Stimulated activated effector memory CD8-positive, alpha-beta T cell treated with anti-CD3 and anti-CD28 coated beads, Interleukin-12 subunit alpha, Interleukin-12 subunit beta, amount 100 ng/mL, for 72 hours (primary cell): ENCODE results near the gene CTDSPL.

ENCODE experiments used
- ATAC-seq: fragments of 150-1000 bp; cut with Tn5 transposase; 2 replicates; pipeline ENCODE4 v1.10.0; 2021
- DNase-seq, 2 donors: peaks; one replicate each; pipeline ENCODE4 v3.0.0; 2021 to 2022; ENCODE audit warnings: low spot score in 2 of 2
- H3K27ac Mint-ChIP-seq: one replicate; pipeline ENCODE4 v1.8.0; 2022; ENCODE audit warnings: mild to moderate bottlenecking, mixed read lengths
- H3K36me3 Mint-ChIP-seq: one replicate; pipeline ENCODE4 v1.8.0; 2022; ENCODE audit warnings: mild to moderate bottlenecking, mixed read lengths
- H3K4me1 Mint-ChIP-seq: one replicate; pipeline ENCODE4 v1.8.0; 2022; ENCODE audit warnings: mixed read lengths
- H3K4me3 Mint-ChIP-seq: one replicate; pipeline ENCODE4 v1.8.0; 2022; ENCODE audit warnings: mild to moderate bottlenecking, mixed read lengths
- H3K9me3 Mint-ChIP-seq: one replicate; pipeline ENCODE4 v1.8.0; 2022; ENCODE audit warnings: mixed read lengths

Gene CTDSPL

DNA sequence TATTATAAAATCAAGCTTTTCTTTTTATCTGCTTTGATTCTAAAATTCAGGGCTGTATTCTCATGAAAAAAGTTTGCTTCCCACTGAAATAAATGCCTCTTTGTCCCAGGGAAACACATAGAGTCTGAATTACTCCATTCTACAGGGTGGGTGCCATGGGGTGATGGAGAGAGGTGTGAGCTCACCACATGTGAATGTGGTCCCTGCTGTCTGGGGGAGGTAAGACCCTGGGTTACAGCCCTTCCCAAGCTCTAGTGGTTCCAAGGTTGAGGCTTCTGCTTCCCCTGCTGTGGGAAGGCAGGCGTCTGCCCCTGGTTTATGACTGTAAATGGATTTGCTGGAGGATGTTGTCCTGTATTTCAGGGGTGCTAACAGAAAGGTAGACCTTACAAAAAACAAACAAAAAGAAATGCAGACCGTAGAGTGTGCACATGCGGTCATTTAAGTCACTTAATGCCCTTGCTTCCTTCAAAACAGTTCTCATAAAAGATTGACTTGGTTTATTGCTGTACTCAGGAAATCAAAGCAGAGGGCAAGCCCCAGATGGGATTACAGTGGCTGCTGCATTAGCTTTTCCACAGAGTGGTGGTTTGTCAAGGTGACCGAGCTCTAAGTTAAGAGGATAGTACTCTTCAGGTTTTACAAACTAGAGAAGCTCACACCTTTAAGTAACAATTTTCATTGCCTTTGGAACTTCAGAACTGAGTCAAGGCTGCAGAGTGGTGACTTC lies 49.2 kb downstream of the CTDSPL start:
- Mint-ChIP-seq H3K36me3 (no peaks in the 10 kb centered on the region), H3K9me3 (peaks cover 4% of the 10 kb centered on the region), H3K4me3 (no peak overlapping the region), H3K27ac (no peak overlapping the region), H3K4me1 (peaks cover 25% of the 10 kb centered on the region)
- no peak for DNase-seq
- ATAC-seq = no peak

DNA sequence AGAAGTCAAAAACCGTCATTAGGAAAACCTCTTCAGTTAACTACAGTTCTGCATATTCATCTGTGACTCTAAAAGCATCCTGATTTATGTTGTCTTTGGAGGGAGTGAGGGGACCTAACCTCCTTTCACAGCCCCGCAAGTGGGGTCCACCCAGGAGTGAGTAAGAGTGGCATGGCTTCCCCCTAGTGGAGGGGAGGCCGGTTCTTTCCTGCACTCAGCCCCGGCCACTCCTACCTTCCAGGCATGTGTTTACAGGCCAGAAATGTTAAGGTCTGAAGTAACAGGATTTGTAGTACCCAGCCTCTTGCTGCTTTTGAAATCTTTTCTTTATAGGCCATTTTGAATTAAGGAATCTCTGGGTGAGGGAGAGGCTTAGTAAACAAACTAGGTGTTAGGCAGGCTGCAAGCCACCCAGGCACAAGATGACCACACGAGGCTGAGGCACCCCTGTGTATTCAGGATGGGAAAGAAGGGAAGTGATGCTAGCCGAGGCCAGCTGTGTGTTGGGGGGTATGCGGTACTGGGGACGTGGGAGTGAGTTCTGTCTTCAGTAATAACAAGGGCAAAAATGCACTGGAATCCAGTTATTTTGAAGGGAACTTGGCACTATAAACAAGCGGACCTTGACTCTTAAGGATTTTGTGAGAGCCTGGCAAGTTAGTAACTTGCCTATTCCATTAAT lies 50.5 kb downstream of the CTDSPL start:
- H3K27ac Mint-ChIP-seq = no peak overlapping the region
- peaks cover 4% of the 10 kb centered on the region for H3K9me3 Mint-ChIP-seq
- H3K4me3 Mint-ChIP-seq = no peak overlapping the region
- H3K36me3 Mint-ChIP-seq = no peaks in the 10 kb centered on the region
- H3K4me1 Mint-ChIP-seq = peaks cover 11% of the 10 kb centered on the region
- ATAC-seq = peak; percentile 20
- DNase-seq = no peak

DNA sequence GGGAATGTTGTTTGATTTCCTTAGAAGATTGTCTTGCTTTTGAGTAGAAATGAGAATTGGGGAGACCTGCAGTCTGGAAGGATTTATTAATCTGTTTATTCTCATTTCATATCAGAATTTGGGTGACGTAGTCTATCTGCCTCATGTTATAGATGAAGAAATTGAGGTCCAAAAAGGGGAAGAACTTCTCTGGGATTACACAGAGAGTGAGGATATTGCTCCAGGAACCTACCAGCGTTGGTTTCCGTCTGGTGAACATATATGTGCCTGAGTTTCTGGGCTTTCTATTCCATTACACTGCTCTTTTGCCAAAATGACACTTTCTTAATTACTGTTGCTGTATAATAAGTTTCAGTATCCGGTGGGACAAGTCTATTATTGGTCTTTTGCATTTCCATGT lies 51.8 kb downstream of the CTDSPL start:
- no peaks in the 10 kb centered on the region for H3K4me1 Mint-ChIP-seq
- H3K27ac Mint-ChIP-seq = no peak overlapping the region
- H3K9me3 Mint-ChIP-seq = peaks cover 4% of the 10 kb centered on the region
- ATAC-seq (no peak), DNase-seq (no peak)
- H3K36me3 Mint-ChIP-seq = no peaks in the 10 kb centered on the region
- no peak overlapping the region for H3K4me3 Mint-ChIP-seq

DNA sequence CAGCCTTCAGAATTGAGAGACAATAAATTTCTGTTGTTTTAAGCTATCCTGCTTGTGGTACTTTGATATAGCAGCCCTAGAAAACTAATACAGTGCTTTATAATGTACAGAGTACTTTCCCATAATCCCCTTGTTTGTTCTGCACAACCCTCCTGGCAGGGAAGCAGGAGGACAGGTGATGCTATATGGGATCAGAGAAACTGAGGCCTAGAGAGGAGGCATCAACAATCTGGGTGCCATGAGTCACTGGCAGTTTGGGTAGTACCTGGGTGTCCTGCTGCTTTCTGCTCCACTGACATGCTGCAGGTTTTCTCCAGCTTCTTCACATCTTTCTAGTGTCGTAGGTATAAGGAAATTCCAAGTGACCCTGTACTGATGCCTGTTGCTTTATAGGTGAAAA lies 55.0 kb downstream of the CTDSPL start:
- H3K36me3 Mint-ChIP-seq = no peaks in the 10 kb centered on the region
- no peaks in the 10 kb centered on the region for H3K4me1 Mint-ChIP-seq
- peak in 1 of 2 donors; percentile 18 for DNase-seq
- no peak for ATAC-seq
- no peak overlapping the region for H3K4me3 Mint-ChIP-seq
- peaks cover 4% of the 10 kb centered on the region for H3K9me3 Mint-ChIP-seq
- H3K27ac Mint-ChIP-seq = no peak overlapping the region

- H3K4me3 Mint-ChIP-seq = no peak overlapping the region
- H3K9me3 Mint-ChIP-seq = peaks cover 4% of the 10 kb centered on the region
- ATAC-seq (no peak), DNase-seq (no peak)
- no peaks in the 10 kb centered on the region for H3K36me3 Mint-ChIP-seq
- H3K4me1 Mint-ChIP-seq = no peaks in the 10 kb centered on the region
- H3K27ac Mint-ChIP-seq = no peak overlapping the region
Observed at GRCh38 chr3:37918627-37919026, 56.9 kb downstream of the CTDSPL start.

DNA sequence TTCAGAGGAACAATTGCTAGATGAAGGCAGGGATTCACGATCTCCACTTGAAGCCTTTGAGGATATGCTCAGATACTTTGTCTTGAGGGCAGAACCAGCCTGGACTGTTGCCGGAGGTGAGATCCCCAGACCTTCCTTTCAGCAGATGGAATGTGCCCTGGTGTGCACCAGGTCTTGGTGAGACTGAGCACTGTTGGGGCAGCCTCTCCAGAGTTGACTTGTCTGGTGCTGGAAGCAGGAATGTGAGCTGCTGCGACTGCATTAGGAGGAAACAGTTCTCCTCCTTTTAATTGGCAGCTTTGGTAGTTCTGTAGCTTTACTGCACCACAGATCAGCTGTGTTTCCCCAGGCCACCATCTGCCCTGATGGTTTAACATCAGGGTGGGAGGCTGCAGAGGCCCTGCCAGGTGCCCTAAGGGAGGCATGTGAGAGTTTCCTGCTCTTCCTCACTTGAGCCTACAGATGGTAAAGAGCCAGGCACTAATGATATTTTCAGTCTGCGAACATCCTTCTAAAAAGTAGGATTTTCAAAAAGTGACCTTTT lies 58.5 kb downstream of the CTDSPL start:
- no peak overlapping the region for H3K4me3 Mint-ChIP-seq
- DNase-seq (no peak), ATAC-seq (no peak)
- H3K4me1 Mint-ChIP-seq = no peaks in the 10 kb centered on the region
- H3K36me3 Mint-ChIP-seq = no peaks in the 10 kb centered on the region
- H3K9me3 Mint-ChIP-seq = peaks cover 2% of the 10 kb centered on the region
- no peak overlapping the region for H3K27ac Mint-ChIP-seq

- Mint-ChIP-seq H3K9me3 (no peaks in the 10 kb centered on the region), H3K4me1 (no peaks in the 10 kb centered on the region), H3K4me3 (no peak overlapping the region), H3K36me3 (no peaks in the 10 kb centered on the region), H3K27ac (no peak overlapping the region)
- ATAC-seq (no peak), DNase-seq (no peak)
Observed at GRCh38 chr3:37921025-37921424, 59.3 kb downstream of the CTDSPL start.

GRCh38 chr3:37922721-37923568 lies 61.3 kb downstream of the CTDSPL start:
- Mint-ChIP-seq H3K27ac (no peak overlapping the region), H3K4me3 (no peak overlapping the region), H3K36me3 (no peaks in the 10 kb centered on the region), H3K4me1 (no peaks in the 10 kb centered on the region), H3K9me3 (no peaks in the 10 kb centered on the region)
- no peak for ATAC-seq
- no peak for DNase-seq

DNA sequence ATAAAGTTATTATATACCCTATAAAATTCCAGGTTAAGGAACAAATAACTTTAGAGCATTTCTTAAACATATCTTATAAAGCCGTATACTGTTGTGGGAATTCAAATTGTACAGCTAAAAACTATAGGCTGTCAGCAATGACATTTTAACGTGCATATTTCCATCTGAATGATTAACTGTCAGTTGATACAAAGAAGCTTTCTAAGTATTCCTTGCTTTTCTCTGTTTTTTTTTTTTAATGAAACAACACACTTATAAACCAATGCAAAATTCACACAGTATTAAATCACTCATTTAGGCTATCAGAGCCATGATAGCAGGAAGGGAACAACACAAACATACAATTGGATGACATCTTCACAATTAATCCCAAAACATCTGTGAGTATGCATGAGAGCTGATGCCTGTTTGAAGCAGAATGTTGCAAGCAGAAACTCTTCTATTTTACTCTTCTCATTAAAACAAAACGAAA lies 61.9 kb downstream of the CTDSPL start:
- no peaks in the 10 kb centered on the region for H3K36me3 Mint-ChIP-seq
- ATAC-seq = no peak
- no peaks in the 10 kb centered on the region for H3K9me3 Mint-ChIP-seq
- no peaks in the 10 kb centered on the region for H3K4me1 Mint-ChIP-seq
- DNase-seq = no peak
- no peak overlapping the region for H3K4me3 Mint-ChIP-seq
- H3K27ac Mint-ChIP-seq = no peak overlapping the region

DNA sequence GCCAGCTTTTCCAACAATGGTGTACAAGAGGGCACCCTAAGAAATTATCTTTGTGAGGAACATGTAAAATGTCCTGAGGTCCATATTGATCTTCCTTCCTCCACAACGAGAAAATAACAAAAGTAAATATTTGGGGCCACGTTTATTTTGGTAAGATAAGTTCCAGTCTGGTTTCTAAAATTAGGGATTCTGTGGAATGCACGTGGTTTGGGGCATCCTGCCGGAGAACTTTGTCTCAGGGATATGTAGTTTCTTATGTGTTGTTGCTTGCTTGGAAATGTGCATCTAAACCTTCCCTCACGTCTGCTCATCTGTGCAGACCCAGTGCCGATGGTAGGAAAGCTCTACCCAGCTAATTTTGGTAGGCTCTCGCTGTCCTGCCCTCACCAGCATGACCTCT lies 62.8 kb downstream of the CTDSPL start:
- H3K4me1 Mint-ChIP-seq = no peaks in the 10 kb centered on the region
- ATAC-seq (no peak), DNase-seq (no peak)
- H3K27ac Mint-ChIP-seq = no peak overlapping the region
- H3K4me3 Mint-ChIP-seq = no peak overlapping the region
- H3K9me3 Mint-ChIP-seq = no peaks in the 10 kb centered on the region
- no peaks in the 10 kb centered on the region for H3K36me3 Mint-ChIP-seq

- ATAC-seq (peak; percentile 15), DNase-seq (no peak)
- Mint-ChIP-seq H3K9me3 (no peaks in the 10 kb centered on the region), H3K27ac (no peak overlapping the region), H3K4me3 (no peak overlapping the region), H3K4me1 (no peaks in the 10 kb centered on the region), H3K36me3 (no peaks in the 10 kb centered on the region)
Observed at GRCh38 chr3:37925157-37925556, 63.5 kb downstream of the CTDSPL start.

- H3K4me1 Mint-ChIP-seq = no peaks in the 10 kb centered on the region
- ATAC-seq (no peak), DNase-seq (no peak)
- H3K27ac Mint-ChIP-seq = no peak overlapping the region
- no peak overlapping the region for H3K4me3 Mint-ChIP-seq
- no peaks in the 10 kb centered on the region for H3K36me3 Mint-ChIP-seq
- H3K9me3 Mint-ChIP-seq = no peaks in the 10 kb centered on the region
Observed at GRCh38 chr3:37926611-37927010, 64.9 kb downstream of the CTDSPL start.

- DNase-seq (no peak), ATAC-seq (no peak)
- no peaks in the 10 kb centered on the region for H3K36me3 Mint-ChIP-seq
- no peaks in the 10 kb centered on the region for H3K4me1 Mint-ChIP-seq
- H3K9me3 Mint-ChIP-seq = no peaks in the 10 kb centered on the region
- H3K4me3 Mint-ChIP-seq = no peak overlapping the region
- H3K27ac Mint-ChIP-seq = no peak overlapping the region
Observed at GRCh38 chr3:37930495-37930894, 68.8 kb downstream of the CTDSPL start.

DNA sequence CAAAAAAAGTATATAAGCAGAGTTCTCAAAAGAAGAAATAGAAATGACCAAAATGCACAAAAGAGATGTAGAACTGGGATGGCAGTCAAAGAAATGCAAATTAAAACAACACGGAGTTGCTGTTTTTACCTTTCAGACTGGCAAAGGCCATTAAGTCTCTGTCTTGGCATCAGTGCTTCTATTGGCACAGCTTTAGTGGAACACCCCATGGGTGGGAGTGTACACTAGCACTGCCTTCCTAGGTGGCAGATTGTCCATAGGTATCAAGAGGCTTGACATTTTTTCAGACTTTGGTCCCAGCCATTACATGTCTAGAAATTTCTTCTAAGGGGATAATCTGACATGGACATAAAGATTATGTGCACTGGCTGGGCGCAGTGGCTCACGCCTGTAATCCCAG lies 70.8 kb downstream of the CTDSPL start:
- no peak overlapping the region for H3K4me3 Mint-ChIP-seq
- no peaks in the 10 kb centered on the region for H3K36me3 Mint-ChIP-seq
- ATAC-seq (no peak), DNase-seq (no peak)
- no peak overlapping the region for H3K27ac Mint-ChIP-seq
- H3K4me1 Mint-ChIP-seq = no peaks in the 10 kb centered on the region
- no peaks in the 10 kb centered on the region for H3K9me3 Mint-ChIP-seq

DNA sequence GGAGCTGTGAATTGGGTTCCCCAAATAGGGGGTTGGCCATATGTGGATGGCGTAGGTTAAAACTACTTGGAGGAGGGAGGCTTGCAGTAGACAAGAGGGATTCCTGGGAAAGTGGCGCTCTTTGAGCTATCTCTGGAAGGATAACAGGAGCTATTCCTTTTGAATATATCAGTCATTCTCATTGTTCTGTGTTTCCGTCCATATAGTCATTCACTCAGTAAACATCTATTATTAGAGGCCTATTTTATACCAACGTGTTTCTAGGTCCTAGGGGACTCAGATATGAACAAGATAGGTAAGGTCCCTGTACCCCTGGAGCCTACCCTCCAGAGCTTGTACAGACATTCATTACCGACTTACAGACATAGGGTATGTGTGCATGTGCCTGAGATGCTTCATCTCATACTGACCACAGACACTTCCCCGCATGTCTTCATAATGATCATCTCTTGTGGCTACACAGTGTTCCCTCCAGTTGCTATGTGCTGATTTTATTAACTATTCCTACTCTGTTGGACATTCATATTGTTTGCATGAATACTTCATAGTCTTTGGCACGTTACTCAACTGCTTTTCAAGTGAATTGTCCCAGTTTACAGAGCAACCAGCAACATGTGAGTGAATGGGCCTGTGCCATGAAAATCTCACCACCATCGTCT lies 73.1 kb downstream of the CTDSPL start:
- DNase-seq (no peak), ATAC-seq (no peak)
- no peak overlapping the region for H3K27ac Mint-ChIP-seq
- H3K36me3 Mint-ChIP-seq = no peaks in the 10 kb centered on the region
- H3K9me3 Mint-ChIP-seq = no peaks in the 10 kb centered on the region
- H3K4me3 Mint-ChIP-seq = no peak overlapping the region
- no peaks in the 10 kb centered on the region for H3K4me1 Mint-ChIP-seq
